Mucosa of rectum (tissue), 2 donors: Measurements from ENCODE around the gene RHOT2.

ENCODE experiments used
- H3K27ac ChIP-seq, 2 donors: one replicate each; pipeline ENCODE4 v1.7.0; 2013; ENCODE audit warnings: inconsistent platforms in 2 of 2, low read depth in 2 of 2, low read length in 2 of 2
- H3K27me3 ChIP-seq, 2 donors: one replicate each; pipeline ENCODE4 v1.7.0; 2013; ENCODE audit warnings: low read length in 2 of 2; ENCODE audit not compliant: control insufficient read depth in 2 of 2, insufficient read depth in 2 of 2
- H3K36me3 ChIP-seq, 2 donors: one replicate each; pipeline ENCODE4 v1.7.0; 2013; ENCODE audit warnings: low read length in 2 of 2; ENCODE audit not compliant: control insufficient read depth in 2 of 2, insufficient read depth in 2 of 2
- H3K4me1 ChIP-seq, 2 donors: one replicate each; pipeline ENCODE4 v1.7.0; 2013; ENCODE audit warnings: low read length in 2 of 2, mild to moderate bottlenecking in 1 of 2; ENCODE audit not compliant: control insufficient read depth in 2 of 2, insufficient read depth in 2 of 2
- H3K4me3 ChIP-seq, 2 donors: one replicate each; pipeline ENCODE4 v1.7.0; 2013; ENCODE audit warnings: low read length in 2 of 2
- H3K9ac ChIP-seq, 2 donors: one replicate each; pipeline ENCODE4 v1.7.0; 2013; ENCODE audit warnings: low read length in 2 of 2, low read depth in 1 of 2, mild to moderate bottlenecking in 1 of 2
- H3K9me3 ChIP-seq, 2 donors: one replicate each; pipeline ENCODE4 v1.7.0; 2013; ENCODE audit warnings: low read length in 2 of 2; ENCODE audit not compliant: control insufficient read depth in 2 of 2
- donor health status: healthy.
- donor health status: Normal muscosa, but diverticular disease.

Gene RHOT2

DNA sequence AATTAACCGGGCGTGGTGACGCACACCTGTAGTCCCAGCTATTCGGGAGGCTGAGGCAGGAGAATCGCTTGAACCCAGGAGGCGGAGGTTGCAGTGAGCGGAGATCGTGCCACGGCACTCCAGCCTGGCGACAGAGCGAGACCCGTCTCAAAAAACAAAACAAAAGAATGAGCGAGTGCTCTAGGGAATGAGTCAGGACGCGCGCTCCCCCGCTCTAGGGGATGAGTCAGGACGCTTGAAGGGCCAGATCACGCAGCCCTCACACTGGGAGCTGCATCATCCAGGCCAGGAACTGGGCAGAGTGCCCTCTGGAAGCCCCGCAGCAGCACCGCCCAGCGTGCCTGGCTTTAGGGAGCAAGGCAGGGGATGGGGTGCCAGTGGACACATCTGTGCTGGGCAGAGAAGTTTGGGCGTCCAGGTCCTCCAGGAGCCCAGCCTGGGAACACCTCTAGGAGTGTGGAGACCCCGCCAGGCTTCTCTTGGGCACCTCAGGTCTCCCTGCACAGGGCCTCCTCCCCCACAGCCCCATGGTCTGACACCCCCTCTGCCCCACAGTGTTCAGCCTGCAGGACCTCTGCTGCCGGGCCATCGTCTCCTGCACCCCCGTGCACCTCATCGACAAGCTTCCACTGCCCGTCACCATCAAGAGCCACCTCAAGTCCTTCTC, 41.0 kb upstream of the RHOT2 start:
- Histone ChIP-seq H3K27ac (no peak overlapping the region), H3K9ac (no peak overlapping the region), H3K9me3 (no peaks in the 10 kb centered on the region), H3K4me3 (no peak overlapping the region), H3K36me3 (peaks cover 12 to 17% of the 10 kb centered on the region in 2 donors), H3K4me1 (peaks cover 4 to 10% of the 10 kb centered on the region in 2 donors), H3K27me3 (no peaks in the 10 kb centered on the region)

GRCh38 chr16:627454-628239, 40.3 kb upstream of the RHOT2 start:
- Histone ChIP-seq H3K27ac (no peak overlapping the region), H3K9ac (no peak overlapping the region), H3K9me3 (no peaks in the 10 kb centered on the region), H3K4me1 (peaks cover 4 to 10% of the 10 kb centered on the region in 2 donors), H3K4me3 (no peak overlapping the region), H3K27me3 (no peaks in the 10 kb centered on the region), H3K36me3 (peaks cover 12 to 17% of the 10 kb centered on the region in 2 donors)

GRCh38 chr16:628321-629061, 39.4 kb upstream of the RHOT2 start:
- Histone ChIP-seq H3K4me1 (peaks cover 4 to 10% of the 10 kb centered on the region in 2 donors), H3K27ac (no peak overlapping the region), H3K4me3 (no peak overlapping the region), H3K9ac (no peak overlapping the region), H3K36me3 (peaks cover 14 to 17% of the 10 kb centered on the region in 2 donors), H3K9me3 (no peaks in the 10 kb centered on the region), H3K27me3 (no peaks in the 10 kb centered on the region)

GRCh38 chr16:629185-629832, 38.6 kb upstream of the RHOT2 start:
- H3K27ac ChIP-seq = no peak overlapping the region
- H3K9me3 ChIP-seq = no peaks in the 10 kb centered on the region
- no peak overlapping the region for H3K4me3 ChIP-seq
- no peak overlapping the region for H3K9ac ChIP-seq
- H3K4me1 ChIP-seq = peaks cover 4 to 10% of the 10 kb centered on the region in 2 donors
- H3K27me3 ChIP-seq = no peaks in the 10 kb centered on the region
- H3K36me3 ChIP-seq = peaks cover 17% of the 10 kb centered on the region in 2 donors

DNA sequence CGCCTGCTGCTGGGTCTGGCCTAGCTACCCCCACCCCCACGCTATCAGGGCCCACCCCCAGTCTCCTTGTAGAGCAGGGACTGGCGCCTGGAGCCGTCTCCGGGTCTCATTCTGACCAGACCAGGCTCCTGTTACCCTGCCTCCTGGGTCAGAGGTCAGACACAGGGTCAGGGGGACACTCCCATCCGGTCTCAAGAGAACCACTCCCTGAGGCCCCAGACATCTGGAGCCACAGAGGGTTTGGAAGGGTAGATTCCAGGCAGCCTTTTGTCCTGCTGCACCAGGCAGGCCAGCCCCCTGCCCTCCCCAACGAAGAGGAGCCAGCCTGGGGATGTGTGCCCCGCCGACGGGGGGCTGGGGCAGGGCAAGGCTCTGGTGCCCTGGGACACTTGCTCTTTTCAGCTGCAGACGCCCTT, 38.1 kb upstream of the RHOT2 start:
- no peak overlapping the region for H3K27ac ChIP-seq
- peaks cover 4 to 10% of the 10 kb centered on the region in 2 donors for H3K4me1 ChIP-seq
- H3K9ac ChIP-seq = no peak overlapping the region
- no peak overlapping the region for H3K4me3 ChIP-seq
- peaks cover 17% of the 10 kb centered on the region in 2 donors for H3K36me3 ChIP-seq
- H3K9me3 ChIP-seq = no peaks in the 10 kb centered on the region
- H3K27me3 ChIP-seq = no peaks in the 10 kb centered on the region

GRCh38 chr16:630249-630814, 37.6 kb upstream of the RHOT2 start:
- H3K9ac ChIP-seq = no peak overlapping the region
- H3K36me3 ChIP-seq = peaks cover 13 to 15% of the 10 kb centered on the region in 2 donors
- no peak overlapping the region for H3K4me3 ChIP-seq
- no peaks in the 10 kb centered on the region for H3K27me3 ChIP-seq
- H3K27ac ChIP-seq = no peak overlapping the region
- H3K4me1 ChIP-seq = peaks cover 7 to 13% of the 10 kb centered on the region in 2 donors
- H3K9me3 ChIP-seq = no peaks in the 10 kb centered on the region

GRCh38 chr16:630815-631405, 37.0 kb upstream of the RHOT2 start, which contains the start of gene WFIKKN1:
Gene WFIKKN1, plus strand, starts transcription at chr16:630985. Its CDS starts 269 bp downstream, at chr16:631254.
- no peaks in the 10 kb centered on the region for H3K9me3 ChIP-seq
- H3K4me1 ChIP-seq = peaks cover 10 to 16% of the 10 kb centered on the region in 2 donors
- H3K27ac ChIP-seq = no peak within 1 kb of the TSS
- H3K4me3 ChIP-seq = no peak within 1 kb of the TSS
- H3K36me3 ChIP-seq = peaks cover 9 to 11% of the 10 kb centered on the region in 2 donors
- no peak within 1 kb of the TSS for H3K9ac ChIP-seq
- H3K27me3 ChIP-seq = no peaks in the 10 kb centered on the region

GRCh38 chr16:631808-632358, 36.0 kb upstream of the RHOT2 start:
- H3K36me3 ChIP-seq = peaks cover 5 to 8% of the 10 kb centered on the region in 2 donors
- H3K4me3 ChIP-seq = no peak overlapping the region
- no peaks in the 10 kb centered on the region for H3K9me3 ChIP-seq
- H3K4me1 ChIP-seq = peaks cover 10 to 16% of the 10 kb centered on the region in 2 donors
- no peaks in the 10 kb centered on the region for H3K27me3 ChIP-seq
- no peak overlapping the region for H3K27ac ChIP-seq
- H3K9ac ChIP-seq = no peak overlapping the region
